ENCODE results near the gene MED12L.

Gene MED12L

DNA sequence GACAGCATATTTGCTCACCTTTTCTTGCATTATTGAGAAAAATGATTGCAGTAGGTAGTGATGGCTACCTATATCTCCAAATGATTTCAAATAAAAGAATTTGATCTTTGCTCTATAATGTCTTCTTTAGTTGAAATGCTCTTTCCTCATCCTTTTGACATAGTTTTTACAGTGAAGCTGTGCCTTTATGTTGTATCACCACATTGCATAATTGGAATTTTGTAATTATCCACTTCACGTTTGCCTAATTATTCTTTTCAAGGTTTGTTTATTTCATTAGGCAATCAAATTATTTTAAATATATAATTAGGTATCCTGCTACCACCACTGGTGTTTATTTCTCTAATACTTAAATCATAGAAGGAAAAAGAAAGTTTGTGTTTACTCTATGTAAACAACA is 265.2 kb downstream of the MED12L start:
- Histone ChIP-seq H3K27ac (ENCODE audit: low read depth, low read length) (no peak overlapping the region), H3K9ac (ENCODE audit: low read depth, low read length) (no peak overlapping the region), H3K4me3 (ENCODE audit: low read depth, low read length) (no peak overlapping the region), H3K27me3 (ENCODE audit: control insufficient read depth, insufficient read depth, low read length) (no peaks in the 10 kb centered on the region), H3K36me3 (ENCODE audit: control insufficient read depth, insufficient read depth, low read length) (no peaks in the 10 kb centered on the region; the same call in 1 of the 2 replicates), H3K9me3 (ENCODE audit: control insufficient read depth, insufficient read depth, low read length) (no peaks in the 10 kb centered on the region), H3K4me1 (ENCODE audit: control insufficient read depth, insufficient read depth, low read length) (peaks cover 36% of the 10 kb centered on the region)

DNA sequence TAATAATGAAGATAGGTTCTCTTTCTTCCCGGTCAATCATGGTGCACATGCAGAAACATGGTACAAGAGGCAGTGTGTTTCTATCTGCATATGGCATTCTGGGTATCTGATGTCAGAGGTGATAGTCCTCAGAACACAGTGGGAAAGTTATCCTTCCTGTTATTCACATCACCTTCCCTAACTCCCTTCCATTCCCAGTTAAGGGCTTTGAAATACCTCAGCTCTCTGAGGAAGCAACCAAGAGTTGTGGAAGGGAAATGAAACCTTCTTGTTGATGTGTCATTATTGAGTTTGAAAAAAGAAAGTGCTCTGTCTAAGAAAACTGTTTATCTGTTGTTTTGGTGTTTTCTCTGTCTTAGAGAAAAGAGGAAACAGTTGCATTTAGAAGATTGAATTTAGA is 265.8 kb downstream of the MED12L start:
- Histone ChIP-seq H3K9me3 (ENCODE audit: control insufficient read depth, insufficient read depth, low read length) (no peaks in the 10 kb centered on the region), H3K4me3 (ENCODE audit: low read depth, low read length) (no peak overlapping the region), H3K36me3 (ENCODE audit: control insufficient read depth, insufficient read depth, low read length) (peaks cover 5% of the 10 kb centered on the region), H3K27ac (ENCODE audit: low read depth, low read length) (no peak overlapping the region), H3K9ac (ENCODE audit: low read depth, low read length) (no peak overlapping the region), H3K4me1 (ENCODE audit: control insufficient read depth, insufficient read depth, low read length) (peaks cover 36% of the 10 kb centered on the region), H3K27me3 (ENCODE audit: control insufficient read depth, insufficient read depth, low read length) (no peaks in the 10 kb centered on the region)

DNA sequence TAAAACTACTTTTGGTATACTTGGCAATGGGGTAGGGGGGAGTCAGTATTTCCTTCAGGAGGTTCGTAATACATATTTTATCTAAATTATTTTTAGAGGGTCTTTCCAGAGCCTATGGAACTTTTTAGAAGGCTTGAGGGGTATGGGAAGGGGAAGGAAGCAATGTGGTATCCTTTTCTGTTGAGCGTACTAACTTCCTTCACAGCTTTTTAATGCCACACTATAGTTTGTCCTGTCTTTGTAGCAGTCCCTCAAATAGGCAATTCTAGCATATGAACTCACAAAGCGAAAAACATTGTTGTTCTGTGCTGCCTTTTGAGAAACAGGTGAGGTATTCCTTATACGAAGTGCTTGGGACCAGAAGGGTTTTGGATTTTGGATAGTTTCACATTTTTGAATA is 266.2 kb downstream of the MED12L start:
- no peaks in the 10 kb centered on the region for H3K27me3 ChIP-seq (ENCODE audit: control insufficient read depth, insufficient read depth, low read length)
- H3K9me3 ChIP-seq (ENCODE audit: control insufficient read depth, insufficient read depth, low read length): no peaks in the 10 kb centered on the region
- H3K4me3 ChIP-seq (ENCODE audit: low read depth, low read length): no peak overlapping the region
- H3K27ac ChIP-seq (ENCODE audit: low read depth, low read length): no peak overlapping the region
- no peak overlapping the region for H3K9ac ChIP-seq (ENCODE audit: low read depth, low read length)
- H3K4me1 ChIP-seq (ENCODE audit: control insufficient read depth, insufficient read depth, low read length): peaks cover 36% of the 10 kb centered on the region
- H3K36me3 ChIP-seq (ENCODE audit: control insufficient read depth, insufficient read depth, low read length): peaks cover 5% of the 10 kb centered on the region

DNA sequence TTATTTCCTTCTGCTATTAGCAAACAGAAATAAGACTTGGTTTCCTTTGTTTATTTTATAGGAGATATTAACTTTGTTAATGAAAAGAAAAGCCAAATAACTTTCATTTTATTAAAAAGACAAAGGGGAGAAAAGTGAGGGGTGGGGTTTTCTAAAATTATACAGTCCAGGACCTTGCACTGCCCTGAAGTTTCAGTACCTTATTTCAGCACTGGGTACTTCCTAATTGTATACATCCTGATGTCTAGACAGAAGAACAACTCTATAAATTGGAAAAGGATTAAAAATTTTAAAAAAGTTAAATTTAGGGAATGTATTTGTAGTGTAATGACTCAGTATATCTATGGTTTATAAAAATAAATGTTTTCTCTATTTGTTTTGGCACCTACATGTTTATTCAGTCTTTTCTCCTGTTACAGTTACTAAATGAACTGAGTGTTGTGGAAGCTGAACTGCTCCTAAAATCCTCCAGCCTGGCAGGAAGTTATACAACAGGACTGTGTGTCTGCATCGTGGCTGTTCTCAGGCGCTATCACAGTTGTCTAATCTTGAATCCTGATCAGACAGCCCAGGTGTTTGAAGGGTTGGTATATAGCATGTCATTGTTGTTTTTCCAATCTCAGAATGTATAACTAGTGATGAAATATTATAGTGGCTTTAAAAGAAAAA is 271.5 kb downstream of the MED12L start:
- Histone ChIP-seq H3K27me3 (ENCODE audit: control insufficient read depth, insufficient read depth, low read length) (no peaks in the 10 kb centered on the region), H3K4me1 (ENCODE audit: control insufficient read depth, insufficient read depth, low read length) (peaks cover 6% of the 10 kb centered on the region; the same call in 1 of the 2 replicates), H3K9ac (ENCODE audit: low read depth, low read length) (no peak overlapping the region), H3K9me3 (ENCODE audit: control insufficient read depth, insufficient read depth, low read length) (no peaks in the 10 kb centered on the region), H3K27ac (ENCODE audit: low read depth, low read length) (no peak overlapping the region), H3K4me3 (ENCODE audit: low read depth, low read length) (no peak overlapping the region), H3K36me3 (ENCODE audit: control insufficient read depth, insufficient read depth, low read length) (peaks cover 10% of the 10 kb centered on the region)

DNA sequence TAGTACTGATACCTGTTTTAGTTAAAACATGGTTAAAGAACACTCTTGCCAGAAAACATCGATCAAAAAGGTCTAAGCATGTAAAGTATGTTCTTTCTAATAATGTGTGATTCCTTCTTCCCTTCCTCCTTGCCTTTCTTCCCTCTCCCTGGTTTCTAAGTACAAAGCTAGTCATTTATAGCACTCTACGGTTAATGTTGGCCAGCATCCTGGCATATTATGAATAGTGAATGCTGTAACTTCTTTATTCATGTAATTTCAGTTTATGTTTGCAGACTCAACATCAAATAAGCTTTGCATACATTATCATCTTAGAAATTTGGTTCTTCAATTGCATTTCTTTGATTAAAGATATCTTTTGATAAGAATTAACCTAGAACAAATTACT is 272.0 kb downstream of the MED12L start:
- peaks cover 10% of the 10 kb centered on the region for H3K36me3 ChIP-seq (ENCODE audit: control insufficient read depth, insufficient read depth, low read length)
- no peak overlapping the region for H3K9ac ChIP-seq (ENCODE audit: low read depth, low read length)
- no peak overlapping the region for H3K27ac ChIP-seq (ENCODE audit: low read depth, low read length)
- peaks cover 6% of the 10 kb centered on the region; the same call in 1 of the 2 replicates for H3K4me1 ChIP-seq (ENCODE audit: control insufficient read depth, insufficient read depth, low read length)
- H3K4me3 ChIP-seq (ENCODE audit: low read depth, low read length): no peak overlapping the region
- H3K27me3 ChIP-seq (ENCODE audit: control insufficient read depth, insufficient read depth, low read length): no peaks in the 10 kb centered on the region
- no peaks in the 10 kb centered on the region for H3K9me3 ChIP-seq (ENCODE audit: control insufficient read depth, insufficient read depth, low read length)

DNA sequence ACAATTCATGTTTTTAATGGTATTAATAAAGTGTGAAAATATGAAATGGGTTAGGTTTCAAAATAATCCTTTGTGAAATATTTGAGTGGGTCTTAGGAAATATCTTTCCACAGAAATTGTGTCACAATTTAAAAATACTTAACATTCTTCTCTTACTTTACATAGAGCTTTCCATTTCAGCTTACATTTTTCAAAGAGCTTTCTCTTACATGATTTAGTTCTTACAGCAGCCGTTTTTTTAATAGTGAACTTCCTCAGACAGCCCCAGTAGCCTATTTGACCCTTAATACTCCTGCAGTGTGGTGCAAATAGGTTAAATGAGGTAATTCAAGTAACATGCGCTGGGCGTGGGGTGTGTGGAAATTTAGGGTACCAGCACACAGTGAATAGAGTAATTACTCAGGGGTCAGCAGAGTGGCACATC is 277.3 kb downstream of the MED12L start:
- Histone ChIP-seq H3K27me3 (ENCODE audit: control insufficient read depth, insufficient read depth, low read length) (no peaks in the 10 kb centered on the region), H3K9ac (ENCODE audit: low read depth, low read length) (no peak overlapping the region), H3K27ac (ENCODE audit: low read depth, low read length) (no peak overlapping the region), H3K4me1 (ENCODE audit: control insufficient read depth, insufficient read depth, low read length) (peaks cover 32% of the 10 kb centered on the region), H3K9me3 (ENCODE audit: control insufficient read depth, insufficient read depth, low read length) (no peaks in the 10 kb centered on the region), H3K36me3 (ENCODE audit: control insufficient read depth, insufficient read depth, low read length) (0 out of 2 replicates have a peak, but pooled peaks cover 2% of the 10 kb centered on the region), H3K4me3 (ENCODE audit: low read depth, low read length) (no peak overlapping the region)

DNA sequence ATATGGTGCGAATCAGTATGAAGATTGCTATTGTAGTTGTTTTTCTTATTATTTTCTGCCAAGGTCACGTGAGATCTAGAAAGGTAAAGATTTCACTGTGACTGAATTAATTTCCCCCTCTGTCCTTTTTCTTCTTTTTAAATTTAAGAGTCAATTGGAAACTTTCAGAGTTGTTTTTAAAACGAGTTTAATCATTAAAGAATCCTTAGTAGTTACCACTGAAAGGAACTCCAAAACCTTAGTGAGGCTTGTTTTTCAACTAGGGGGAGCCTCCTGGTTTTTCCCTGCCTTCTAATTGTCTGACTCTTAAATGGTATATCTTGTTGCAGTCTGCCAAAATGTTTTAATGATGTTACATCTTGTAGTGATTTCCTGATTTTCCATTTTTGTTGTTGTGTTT is 281.5 kb downstream of the MED12L start:
- Histone ChIP-seq H3K4me1 (ENCODE audit: control insufficient read depth, insufficient read depth, low read length) (peaks cover 26% of the 10 kb centered on the region), H3K9me3 (ENCODE audit: control insufficient read depth, insufficient read depth, low read length) (no peaks in the 10 kb centered on the region), H3K36me3 (ENCODE audit: control insufficient read depth, insufficient read depth, low read length) (peaks cover 11% of the 10 kb centered on the region; the same call in 1 of the 2 replicates), H3K27ac (ENCODE audit: low read depth, low read length) (no peak overlapping the region), H3K9ac (ENCODE audit: low read depth, low read length) (no peak overlapping the region), H3K27me3 (ENCODE audit: control insufficient read depth, insufficient read depth, low read length) (no peaks in the 10 kb centered on the region), H3K4me3 (ENCODE audit: low read depth, low read length) (no peak overlapping the region)

DNA sequence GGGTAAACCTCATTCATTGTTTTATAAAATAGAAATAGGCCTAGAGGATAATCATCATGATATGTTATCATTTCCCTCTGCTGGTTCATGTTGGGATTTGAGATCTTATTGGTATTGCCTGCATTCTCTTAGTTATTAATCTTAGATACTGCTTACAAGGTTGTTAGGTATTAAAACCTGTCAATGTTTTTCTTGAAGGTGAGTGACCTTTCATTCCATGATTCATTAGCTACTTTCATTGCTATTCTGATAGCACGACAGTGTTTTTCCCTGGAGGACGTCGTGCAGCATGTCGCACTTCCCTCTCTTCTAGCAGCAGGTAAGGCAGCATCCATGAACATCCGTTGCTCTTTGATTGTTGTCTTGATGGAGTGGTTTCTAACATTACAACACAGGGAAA is 282.0 kb downstream of the MED12L start:
- Histone ChIP-seq H3K27me3 (ENCODE audit: control insufficient read depth, insufficient read depth, low read length) (no peaks in the 10 kb centered on the region), H3K4me3 (ENCODE audit: low read depth, low read length) (no peak overlapping the region), H3K27ac (ENCODE audit: low read depth, low read length) (no peak overlapping the region), H3K9me3 (ENCODE audit: control insufficient read depth, insufficient read depth, low read length) (no peaks in the 10 kb centered on the region), H3K36me3 (ENCODE audit: control insufficient read depth, insufficient read depth, low read length) (peaks cover 11% of the 10 kb centered on the region; the same call in 1 of the 2 replicates), H3K4me1 (ENCODE audit: control insufficient read depth, insufficient read depth, low read length) (peaks cover 26% of the 10 kb centered on the region), H3K9ac (ENCODE audit: low read depth, low read length) (no peak overlapping the region)

DNA sequence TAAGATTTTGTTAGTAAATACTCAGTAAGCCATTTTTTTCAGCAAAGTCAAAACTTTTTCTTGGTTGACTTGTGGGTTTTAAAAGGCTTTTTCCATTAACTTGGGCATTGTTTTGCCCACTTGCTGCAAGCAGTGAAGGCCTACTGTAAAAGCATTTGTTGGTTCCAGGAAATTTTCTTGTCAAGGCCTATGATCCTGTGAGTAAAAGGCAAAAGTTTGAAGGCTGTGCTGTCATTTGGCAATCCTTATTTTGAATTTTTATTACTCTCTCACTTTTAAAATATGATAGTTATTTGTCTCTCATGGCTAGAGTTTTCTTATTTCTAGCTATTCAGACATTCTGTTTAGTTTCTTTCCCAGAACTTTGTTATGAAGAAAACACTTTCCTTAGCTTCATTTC is 286.1 kb downstream of the MED12L start:
- H3K9ac ChIP-seq (ENCODE audit: low read depth, low read length): no peak overlapping the region
- no peaks in the 10 kb centered on the region for H3K27me3 ChIP-seq (ENCODE audit: control insufficient read depth, insufficient read depth, low read length)
- peaks cover 9% of the 10 kb centered on the region; the same call in 1 of the 2 replicates for H3K4me1 ChIP-seq (ENCODE audit: control insufficient read depth, insufficient read depth, low read length)
- H3K4me3 ChIP-seq (ENCODE audit: low read depth, low read length): no peak overlapping the region
- H3K36me3 ChIP-seq (ENCODE audit: control insufficient read depth, insufficient read depth, low read length): peaks cover 12% of the 10 kb centered on the region; the same call in 1 of the 2 replicates
- no peak overlapping the region for H3K27ac ChIP-seq (ENCODE audit: low read depth, low read length)
- H3K9me3 ChIP-seq (ENCODE audit: control insufficient read depth, insufficient read depth, low read length): no peaks in the 10 kb centered on the region

DNA sequence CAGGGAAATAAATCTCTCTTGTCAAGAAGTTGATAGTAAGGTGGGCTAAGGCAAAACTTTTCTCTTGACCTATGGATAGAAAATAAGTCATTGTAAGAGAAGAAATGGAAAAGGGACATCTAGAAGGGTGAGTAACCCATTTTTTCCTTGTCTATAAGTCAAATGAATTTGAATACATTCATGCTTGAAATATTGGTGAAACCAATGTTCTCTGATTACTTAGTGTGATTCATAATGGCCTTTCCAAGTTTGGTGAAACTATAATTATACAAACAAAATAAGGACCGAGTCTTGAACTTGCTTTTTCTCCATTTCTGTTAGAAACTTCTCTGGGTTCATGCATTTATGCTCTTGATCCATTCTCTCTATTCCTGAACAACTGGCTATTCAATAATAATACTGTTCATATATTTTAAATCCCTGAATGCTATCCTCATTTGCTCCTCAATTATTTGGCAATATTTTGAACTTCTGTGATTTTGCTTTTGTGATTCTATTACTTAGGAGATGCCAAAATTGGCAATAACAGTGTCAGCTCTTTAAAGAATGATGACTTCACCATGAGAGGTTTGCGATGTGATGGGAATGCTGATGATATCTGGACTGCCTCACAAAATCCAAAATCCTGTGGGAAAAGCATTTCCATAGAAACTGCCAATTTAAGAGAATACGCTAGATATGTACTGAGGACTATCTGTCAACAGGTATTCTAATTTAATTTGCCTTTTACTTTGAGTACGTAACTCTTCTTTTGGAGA is 286.8 kb downstream of the MED12L start:
- H3K27me3 ChIP-seq (ENCODE audit: control insufficient read depth, insufficient read depth, low read length): no peaks in the 10 kb centered on the region
- H3K27ac ChIP-seq (ENCODE audit: low read depth, low read length): no peak overlapping the region
- H3K4me3 ChIP-seq (ENCODE audit: low read depth, low read length): no peak overlapping the region
- no peaks in the 10 kb centered on the region for H3K9me3 ChIP-seq (ENCODE audit: control insufficient read depth, insufficient read depth, low read length)
- H3K36me3 ChIP-seq (ENCODE audit: control insufficient read depth, insufficient read depth, low read length): peaks cover 15% of the 10 kb centered on the region; the same call in 1 of the 2 replicates
- peaks cover 2% of the 10 kb centered on the region; the same call in 1 of the 2 replicates for H3K4me1 ChIP-seq (ENCODE audit: control insufficient read depth, insufficient read depth, low read length)
- H3K9ac ChIP-seq (ENCODE audit: low read depth, low read length): no peak overlapping the region

DNA sequence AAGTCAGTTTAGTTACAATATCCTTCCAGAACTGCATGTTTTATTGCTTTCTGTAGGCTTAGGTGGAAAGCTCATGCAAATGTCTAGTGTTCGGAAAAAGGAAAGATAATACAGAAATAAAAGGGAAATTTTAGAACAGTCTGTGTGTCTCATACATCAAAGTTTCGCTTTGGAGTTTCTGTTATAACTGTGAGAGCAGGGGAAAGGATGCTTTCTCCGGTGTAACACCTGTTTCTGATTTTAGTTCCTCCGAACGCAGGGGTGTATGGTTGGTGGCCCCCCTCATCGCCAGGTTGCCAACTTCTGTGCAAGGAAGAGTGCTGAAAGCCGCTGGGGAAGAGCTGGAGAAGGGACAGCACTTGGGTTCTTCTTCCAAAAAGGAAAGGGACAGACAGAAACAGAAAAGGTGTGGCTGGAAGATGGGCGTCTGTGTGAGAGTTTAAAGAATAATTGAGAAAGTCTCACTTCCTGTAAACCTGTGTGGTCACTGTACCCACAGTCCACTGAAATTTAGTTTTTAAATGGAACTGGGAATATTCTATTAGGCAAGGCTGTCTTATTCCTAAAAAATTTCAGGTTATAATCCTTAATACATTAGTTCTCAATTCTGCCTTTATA is 292.4 kb downstream of the MED12L start:
- Histone ChIP-seq H3K4me1 (ENCODE audit: control insufficient read depth, insufficient read depth, low read length) (no peaks in the 10 kb centered on the region), H3K9me3 (ENCODE audit: control insufficient read depth, insufficient read depth, low read length) (no peaks in the 10 kb centered on the region), H3K9ac (ENCODE audit: low read depth, low read length) (no peak overlapping the region), H3K27me3 (ENCODE audit: control insufficient read depth, insufficient read depth, low read length) (no peaks in the 10 kb centered on the region), H3K36me3 (ENCODE audit: control insufficient read depth, insufficient read depth, low read length) (peaks cover 27% of the 10 kb centered on the region), H3K4me3 (ENCODE audit: low read depth, low read length) (no peak overlapping the region), H3K27ac (ENCODE audit: low read depth, low read length) (no peak overlapping the region)

All from HUES48 (cell line).